GM21381 (cell line): ENCODE results near the gene C19orf38.

Experiments
- ATAC-seq: cut with Tn5 transposase; IDR thresholded peaks from one replicate; pipeline ENCODE4 v1.9.1; 2021; ENCODE audit warnings: mild to moderate bottlenecking, moderate library complexity; ENCODE audit not compliant: unreplicated experiment

Gene C19orf38

GRCh38 chr19:10848230-10848856 is at the start of gene C19orf38:
Gene C19orf38, plus strand, starts transcription at chr19:10848415. Its CDS starts 94 bp downstream, at chr19:10848509.
- ATAC-seq, result no peak

- no peak for ATAC-seq
These were observed 47.7 kb upstream of the C19orf38 start for GRCh38 chr19:10800488-10800887.

GRCh38 chr19:10802479-10802878 is 45.7 kb upstream of the C19orf38 start:
- ATAC-seq, result no peak

GRCh38 chr19:10803252-10803651 is 45.0 kb upstream of the C19orf38 start:
- ATAC-seq, result no peak

- no peak for ATAC-seq
These were observed 43.0 kb upstream of the C19orf38 start for GRCh38 chr19:10805065-10805757.

GRCh38 chr19:10805758-10806247 is 42.4 kb upstream of the C19orf38 start:
- ATAC-seq, result no peak

GRCh38 chr19:10808937-10809649 is 39.1 kb upstream of the C19orf38 start:
- ATAC-seq, result no peak

- ATAC-seq, result no peak
These were observed 38.4 kb upstream of the C19orf38 start for GRCh38 chr19:10809651-10810285.

- no peak for ATAC-seq
These were observed 36.7 kb upstream of the C19orf38 start for GRCh38 chr19:10811391-10812111.

- no peak for ATAC-seq
These were observed 36.0 kb upstream of the C19orf38 start for GRCh38 chr19:10812196-10812595.

- no peak for ATAC-seq
These were observed 35.3 kb upstream of the C19orf38 start for GRCh38 chr19:10812902-10813404.

GRCh38 chr19:10815007-10815536 is 33.1 kb upstream of the C19orf38 start:
- no peak for ATAC-seq

- ATAC-seq, result no peak
These were observed 32.1 kb upstream of the C19orf38 start for GRCh38 chr19:10815969-10816644.

GRCh38 chr19:10816691-10817090 is 31.5 kb upstream of the C19orf38 start:
- ATAC-seq, result no peak

- no peak for ATAC-seq
These were observed 30.8 kb upstream of the C19orf38 start for GRCh38 chr19:10817291-10818038.

GRCh38 chr19:10818301-10819123 is 29.7 kb upstream of the C19orf38 start:
- ATAC-seq, result no peak

GRCh38 chr19:10819124-10820060 is 28.8 kb upstream of the C19orf38 start:
- no peak for ATAC-seq
